NCI-H2107 treated with DMSO at 0.1 percent for 48 hours (cell line): Measurements from ENCODE around the gene COBL.

ENCODE experiments used
- DNase-seq: peaks from one replicate; lab custom pipeline; 2025; ENCODE audit not compliant: unreplicated experiment; lab: John Stamatoyannopoulos, UW

The COBL gene

GRCh38 chr7:51235593-51236313 lies 80.9 kb downstream of the COBL start:
- no peak for DNase-seq

DNA sequence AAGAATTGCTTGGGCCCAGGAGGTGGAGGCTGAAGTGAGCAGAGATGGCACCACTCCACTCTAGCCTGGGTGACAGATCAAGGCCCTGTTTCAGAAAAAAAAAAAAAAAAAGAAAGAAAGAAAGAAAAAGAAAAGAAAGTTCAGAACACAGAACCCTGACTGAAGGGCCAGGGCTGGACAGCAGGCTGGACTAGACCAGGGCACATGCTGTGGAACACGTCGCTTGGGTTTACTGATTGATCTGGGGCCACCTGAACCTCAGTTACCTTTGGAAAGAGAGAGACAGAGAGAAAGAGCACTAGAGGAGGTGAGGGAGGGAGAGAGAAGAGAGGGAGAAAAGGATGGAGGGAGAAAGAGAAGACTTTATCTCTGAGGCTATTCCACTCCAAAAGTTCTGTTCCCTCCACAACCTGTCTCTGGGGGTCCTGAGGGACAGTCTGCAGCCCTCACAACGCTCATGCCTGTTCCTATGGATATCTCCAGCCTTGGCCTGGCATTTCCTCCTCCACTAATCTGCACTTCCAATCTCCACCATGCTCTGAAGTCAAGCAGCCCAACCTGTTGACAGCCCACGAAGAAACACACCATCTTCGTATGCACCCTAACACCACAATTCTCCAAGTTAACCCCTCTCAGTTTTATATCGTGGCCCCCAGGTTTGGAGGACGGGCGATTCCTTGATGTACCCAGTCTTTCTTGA lies 81.8 kb downstream of the COBL start:
- DNase-seq = no peak

- peak; percentile 60 for DNase-seq
Observed at GRCh38 chr7:51234139-51234538, 82.5 kb downstream of the COBL start.

DNA sequence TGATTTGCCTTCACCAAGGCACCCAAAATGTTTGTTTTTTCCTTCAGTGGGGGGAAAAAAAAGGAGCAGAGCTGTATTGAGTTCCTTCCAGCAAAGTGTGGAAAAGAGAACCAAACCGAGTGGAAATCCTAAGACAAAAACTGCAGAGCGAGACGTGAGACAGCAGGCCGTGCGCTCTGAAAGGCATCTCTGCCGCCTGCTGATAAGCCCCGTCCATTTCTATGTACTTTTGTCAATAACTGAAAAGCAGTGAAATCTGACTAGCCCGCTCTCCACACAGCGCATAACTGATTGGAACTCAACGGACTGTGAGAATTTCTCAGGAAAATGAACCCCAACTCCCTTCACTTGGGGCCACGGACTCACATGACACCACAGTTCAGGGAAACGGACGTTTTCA lies 83.2 kb downstream of the COBL start:
- no peak for DNase-seq

DNA sequence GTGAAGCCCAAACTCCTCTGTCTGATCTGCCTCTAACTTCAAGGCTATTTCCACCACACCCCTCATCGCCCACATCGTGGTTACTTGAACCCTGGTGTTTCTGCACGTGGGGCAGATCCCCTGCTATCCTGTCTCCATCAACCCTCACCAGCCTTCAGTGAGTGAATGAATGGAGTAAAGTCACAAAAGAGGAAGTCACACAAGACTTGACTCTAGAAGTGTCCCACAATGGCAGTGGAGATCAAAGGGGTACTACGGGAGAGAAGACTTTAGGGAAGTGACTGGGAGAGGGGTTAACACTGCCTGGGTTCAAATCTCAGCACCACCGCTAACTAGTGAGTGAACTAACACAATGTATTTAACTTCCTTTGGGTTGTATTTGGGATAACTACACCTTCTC lies 85.9 kb downstream of the COBL start:
- no peak for DNase-seq

- DNase-seq = no peak
Observed at GRCh38 chr7:51230324-51230625, 86.3 kb downstream of the COBL start.

DNA sequence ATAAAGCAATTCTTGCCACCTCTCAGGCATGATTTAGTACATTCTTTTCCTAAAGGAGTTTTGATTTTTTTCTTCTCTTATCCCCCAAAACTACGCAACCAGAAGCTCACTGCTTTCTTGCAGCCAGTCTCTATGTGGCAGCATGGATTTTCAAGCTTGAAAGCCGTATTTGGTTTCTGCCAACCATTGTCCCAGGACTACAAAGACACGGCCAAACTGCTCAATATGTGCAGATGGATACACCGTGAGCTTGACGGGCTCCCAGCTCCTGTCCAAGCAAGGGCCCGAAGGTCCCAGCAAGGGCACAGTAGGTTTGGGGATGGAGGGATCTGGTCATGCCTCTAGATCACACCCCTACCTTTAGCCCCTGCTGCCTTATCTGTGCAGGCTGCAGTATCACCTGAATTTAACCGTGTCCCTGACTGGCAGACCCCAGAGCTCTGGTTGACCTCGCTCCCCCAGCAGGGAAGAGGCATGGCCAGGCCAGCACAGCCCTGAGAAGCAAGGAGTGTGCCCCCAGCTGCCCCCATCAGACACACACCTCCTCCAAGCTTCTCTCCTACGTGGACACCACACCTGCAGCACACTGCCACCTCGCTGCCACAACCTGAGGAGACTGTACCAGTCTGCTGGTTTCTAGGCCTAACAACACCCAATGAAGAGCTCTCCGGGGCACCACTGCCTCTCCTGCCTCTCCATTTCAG lies 86.8 kb downstream of the COBL start:
- DNase-seq = no peak

- no peak for DNase-seq
Observed at GRCh38 chr7:51229106-51229537, 87.5 kb downstream of the COBL start.

DNA sequence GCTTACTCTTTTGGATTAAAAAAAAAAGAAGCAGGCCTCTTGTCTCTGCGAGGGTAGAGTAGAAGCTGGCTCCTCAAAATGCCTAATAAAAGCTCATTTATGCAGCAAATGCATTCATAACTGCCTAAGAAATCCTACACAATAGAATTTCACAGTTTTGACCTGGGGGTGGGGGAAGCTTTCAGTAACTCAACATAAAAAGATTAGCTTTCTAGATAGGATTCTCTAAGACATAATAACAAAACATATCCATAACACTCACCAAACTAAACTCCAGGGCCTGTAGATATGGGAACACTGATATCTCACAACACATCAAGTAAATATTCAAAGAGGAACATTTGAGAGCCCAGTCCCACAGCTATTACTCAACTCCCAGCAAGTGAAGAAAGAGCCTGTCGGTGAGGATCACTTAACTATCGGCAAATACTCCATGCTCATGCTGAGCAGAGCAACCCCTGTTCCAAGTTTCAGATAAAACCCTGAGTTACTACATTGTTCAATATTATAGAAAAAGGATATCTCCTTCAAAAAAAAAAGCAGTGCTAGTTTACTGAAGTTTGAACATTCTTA lies 88.1 kb downstream of the COBL start:
- no peak for DNase-seq

DNA sequence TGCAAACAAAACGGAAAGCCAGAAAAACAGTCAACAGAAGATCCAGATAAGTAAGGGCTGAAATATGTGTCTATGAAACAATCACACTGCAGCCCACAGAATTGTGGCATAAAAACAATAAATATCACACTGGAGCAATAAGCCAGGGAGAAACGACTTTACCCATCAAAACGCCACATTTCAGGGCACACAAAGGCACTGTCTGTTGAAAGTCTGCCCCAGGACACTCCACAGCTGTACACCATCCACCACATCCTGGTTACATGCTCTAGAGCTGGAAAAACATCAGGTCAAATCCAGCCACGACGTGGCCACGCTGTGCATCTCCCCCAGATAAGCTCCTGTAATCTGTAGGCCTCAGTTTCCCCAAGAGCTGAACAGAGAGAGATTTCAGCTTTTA lies 88.7 kb downstream of the COBL start:
- no peak for DNase-seq

- DNase-seq = no peak
Observed at GRCh38 chr7:51226916-51227535, 89.6 kb downstream of the COBL start.

DNA sequence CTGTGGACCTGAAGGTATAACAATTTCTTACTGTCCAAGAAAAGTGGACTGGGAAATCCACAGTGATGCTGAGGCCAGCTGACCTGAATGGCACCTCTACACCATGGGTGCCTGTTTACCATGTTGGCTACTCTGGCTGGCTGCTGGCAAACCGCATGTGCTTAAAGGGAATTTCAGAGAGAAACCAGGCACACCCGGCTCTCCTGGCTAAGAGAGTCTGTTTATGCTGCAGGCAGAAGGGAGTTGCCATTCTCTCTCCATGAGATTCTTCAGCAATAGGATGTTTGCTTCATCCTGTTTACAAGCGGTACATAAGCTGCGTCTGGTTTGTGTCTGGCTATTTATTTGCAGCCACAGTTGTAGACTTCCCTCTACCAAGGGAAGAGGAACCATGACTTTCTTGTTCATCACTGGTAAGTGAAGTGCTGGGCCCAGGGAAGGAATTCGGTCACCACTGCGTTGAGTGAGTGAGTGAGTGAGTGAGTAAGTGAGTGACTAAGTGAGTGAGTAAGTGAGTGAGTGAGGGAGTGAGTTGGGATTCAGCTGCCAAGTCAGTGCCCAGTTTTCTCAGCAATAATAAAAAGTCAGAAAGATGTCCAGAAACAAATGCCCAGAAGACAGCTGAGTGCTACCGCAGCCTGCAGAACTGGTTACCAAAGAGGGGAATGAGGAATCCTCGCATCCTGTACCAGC lies 90.4 kb downstream of the COBL start:
- no peak for DNase-seq

- DNase-seq = peak; percentile 75
Observed at GRCh38 chr7:51224811-51225595, 91.6 kb downstream of the COBL start.

DNA sequence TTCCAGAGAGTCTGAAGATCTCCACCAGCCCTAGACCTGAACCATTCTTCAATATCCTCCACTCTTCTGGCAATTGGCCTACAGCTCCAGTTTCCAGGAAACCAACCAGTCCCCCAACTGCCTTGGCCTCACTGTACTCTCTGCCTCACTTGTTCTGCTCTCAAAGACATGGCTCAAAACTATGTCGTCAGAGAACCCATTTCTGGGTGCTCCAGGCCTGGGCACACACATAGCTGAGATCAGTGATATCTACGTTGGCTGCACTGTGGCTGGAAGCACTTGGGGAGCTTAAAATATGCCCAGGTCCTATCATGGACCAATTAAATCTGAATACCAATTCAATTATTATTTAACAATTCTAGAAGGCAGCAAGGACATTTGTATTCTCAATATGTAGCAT lies 93.1 kb downstream of the COBL start:
- DNase-seq = no peak

- no peak for DNase-seq
Observed at GRCh38 chr7:51222916-51223315, 93.7 kb downstream of the COBL start.

DNA sequence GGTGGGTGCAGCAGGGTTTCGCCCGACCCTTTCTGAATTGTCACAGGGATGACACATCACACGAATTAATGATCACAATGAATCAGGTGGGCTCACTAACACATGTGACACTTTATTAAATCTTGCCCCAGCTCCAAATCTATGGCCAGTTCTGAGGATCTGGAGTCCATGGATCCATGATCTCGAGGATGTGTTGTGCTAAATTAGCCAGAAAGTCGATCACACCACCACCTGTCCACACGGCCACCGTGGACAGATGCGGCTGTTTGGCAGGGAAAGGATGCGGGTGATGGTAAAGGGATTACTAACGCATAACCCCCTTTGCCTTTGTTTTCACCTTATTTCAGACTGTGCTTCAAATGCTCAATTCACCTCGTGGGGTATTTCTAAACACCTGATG lies 96.4 kb downstream of the COBL start:
- DNase-seq = no peak

DNA sequence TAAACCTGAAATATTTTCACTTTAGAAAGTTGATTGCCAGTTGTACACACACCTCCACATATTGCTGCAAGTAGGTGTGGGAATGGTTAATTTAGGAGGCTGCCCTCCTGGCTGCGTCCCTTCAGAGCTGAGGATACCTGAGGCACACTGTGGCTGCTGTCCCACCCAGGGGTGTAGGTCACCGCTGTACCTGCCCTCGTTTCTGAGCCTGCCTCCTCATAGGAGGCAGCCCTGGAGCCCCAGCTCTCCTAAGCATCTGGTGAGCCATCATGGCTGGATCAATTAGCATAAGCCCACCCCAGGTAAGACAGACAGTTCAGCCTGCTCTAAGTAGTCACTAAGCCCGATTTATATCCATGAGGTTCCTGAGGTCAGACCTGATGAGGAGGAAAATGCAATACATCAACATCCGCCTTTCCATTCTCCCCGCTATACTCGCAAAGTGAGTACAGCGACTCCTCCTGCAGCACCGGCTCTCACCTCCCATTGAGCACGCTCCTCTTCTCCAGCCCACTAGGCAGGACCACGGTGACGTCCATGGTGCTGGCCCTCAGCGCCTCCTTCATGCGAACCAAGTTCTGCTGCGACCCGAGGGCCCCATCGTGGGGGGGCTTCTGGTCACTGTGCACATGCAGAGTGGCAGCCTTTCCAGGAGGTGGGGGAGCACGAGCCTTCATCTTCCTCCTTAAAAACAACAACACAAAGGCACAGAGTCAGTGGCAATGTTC lies 97.2 kb downstream of the COBL start:
- DNase-seq = no peak

DNA sequence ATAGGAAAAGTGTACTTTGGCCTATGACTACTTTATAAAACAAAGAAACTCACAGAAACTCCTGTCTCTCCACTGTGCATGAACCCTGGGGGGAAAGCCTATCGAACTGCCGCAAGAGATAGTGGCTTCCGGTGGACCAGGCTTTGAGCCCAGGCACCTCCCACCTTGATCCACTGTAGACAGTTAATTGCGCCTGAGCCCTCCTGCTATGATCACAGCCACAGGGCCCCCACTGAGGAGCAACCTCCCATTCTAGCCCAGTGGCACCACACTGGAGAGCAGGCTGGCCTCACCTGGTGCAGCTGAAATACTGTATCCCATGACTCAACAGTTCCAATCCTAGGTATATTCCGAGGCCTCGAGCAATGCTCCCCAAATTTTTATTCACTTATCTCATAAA lies 98.8 kb downstream of the COBL start:
- no peak for DNase-seq

DNA sequence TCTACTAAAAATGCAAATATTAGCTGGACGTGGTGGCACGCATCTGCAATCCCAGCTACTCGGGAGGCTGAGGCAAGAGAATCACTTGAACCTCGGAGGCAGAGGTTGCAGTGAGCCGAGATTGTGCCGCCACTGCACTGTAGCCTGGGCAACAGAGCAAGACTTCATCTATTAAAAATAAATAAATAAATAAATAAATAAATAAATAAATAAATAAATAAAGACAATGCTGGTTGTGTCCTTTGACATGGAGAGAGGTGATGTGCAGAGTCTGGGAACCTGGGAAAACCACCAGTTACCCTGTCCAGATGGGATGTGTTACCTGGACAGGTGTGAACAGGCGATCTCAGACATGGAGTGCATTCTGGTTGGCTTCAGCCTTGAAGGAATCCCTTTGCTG lies 102.5 kb downstream of the COBL start:
- no peak for DNase-seq

- peak; percentile 20 for DNase-seq
Observed at GRCh38 chr7:51213618-51214017, 103.0 kb downstream of the COBL start.
